Activated CD8-positive, alpha-beta T cell treated with anti-CD3 and anti-CD28 coated beads, Interleukin-2, amount 10 ng/mL, durations not matched to agents 7 days and 5 days (primary cell): ENCODE measurements around the gene SHOX. TPM values are rescaled to one million over a fixed set of nuclear protein-coding genes. Genes with fewer than 3 reads are reported as not detected.

ENCODE experiments used
- ATAC-seq: fragments of 150-1000 bp; cut with Tn5 transposase; one replicate; pipeline ENCODE4 v1.10.0; 2021; ENCODE audit warnings: moderate library complexity
- CTCF ChIA-PET: fragments of 350-600 bp; sonication (Branson Sonifier 250); formaldehyde crosslinking; loops from one replicate; lab custom pipeline; 2021; ENCODE audit warnings: antibody characterized with exemption; lab: Charles Lee
- POLR2A ChIA-PET: fragments of 350-600 bp; sonication (Branson Sonifier 250); formaldehyde crosslinking; loops from one replicate; lab custom pipeline; 2021; ENCODE audit warnings: antibody characterized with exemption; lab: Charles Lee
- DNase-seq: peaks from one replicate; pipeline ENCODE4 v3.0.0-alpha.2; 2020
- H3K27ac Mint-ChIP-seq: one replicate; pipeline ENCODE4 v1.8.0; 2021; ENCODE audit warnings: mild to moderate bottlenecking, mixed read lengths
- H3K27me3 Mint-ChIP-seq: one replicate; pipeline ENCODE4 v1.8.0; 2021; ENCODE audit warnings: low read depth, mixed read lengths
- H3K36me3 Mint-ChIP-seq: one replicate; pipeline ENCODE4 v1.8.0; 2021; ENCODE audit warnings: low read depth, mixed read lengths
- H3K4me1 Mint-ChIP-seq: one replicate; pipeline ENCODE4 v1.8.0; 2021; ENCODE audit warnings: low read depth, mixed read lengths
- H3K4me3 Mint-ChIP-seq: one replicate; pipeline ENCODE4 v1.8.0; 2021; ENCODE audit warnings: mild to moderate bottlenecking, mixed read lengths
- H3K9me3 Mint-ChIP-seq: one replicate; pipeline ENCODE4 v1.8.0; 2022; ENCODE audit warnings: mixed read lengths; ENCODE audit not compliant: insufficient read depth
- total RNA-seq, 2 experiments: library from RNA; stranded (reverse); gene quantifications; one replicate each; pipeline ENCODE4 v1.2.3, GENCODE V29; 2021

The SHOX gene
- total RNA-seq, 2 experiments from 2014 or later: not detected

DNA sequence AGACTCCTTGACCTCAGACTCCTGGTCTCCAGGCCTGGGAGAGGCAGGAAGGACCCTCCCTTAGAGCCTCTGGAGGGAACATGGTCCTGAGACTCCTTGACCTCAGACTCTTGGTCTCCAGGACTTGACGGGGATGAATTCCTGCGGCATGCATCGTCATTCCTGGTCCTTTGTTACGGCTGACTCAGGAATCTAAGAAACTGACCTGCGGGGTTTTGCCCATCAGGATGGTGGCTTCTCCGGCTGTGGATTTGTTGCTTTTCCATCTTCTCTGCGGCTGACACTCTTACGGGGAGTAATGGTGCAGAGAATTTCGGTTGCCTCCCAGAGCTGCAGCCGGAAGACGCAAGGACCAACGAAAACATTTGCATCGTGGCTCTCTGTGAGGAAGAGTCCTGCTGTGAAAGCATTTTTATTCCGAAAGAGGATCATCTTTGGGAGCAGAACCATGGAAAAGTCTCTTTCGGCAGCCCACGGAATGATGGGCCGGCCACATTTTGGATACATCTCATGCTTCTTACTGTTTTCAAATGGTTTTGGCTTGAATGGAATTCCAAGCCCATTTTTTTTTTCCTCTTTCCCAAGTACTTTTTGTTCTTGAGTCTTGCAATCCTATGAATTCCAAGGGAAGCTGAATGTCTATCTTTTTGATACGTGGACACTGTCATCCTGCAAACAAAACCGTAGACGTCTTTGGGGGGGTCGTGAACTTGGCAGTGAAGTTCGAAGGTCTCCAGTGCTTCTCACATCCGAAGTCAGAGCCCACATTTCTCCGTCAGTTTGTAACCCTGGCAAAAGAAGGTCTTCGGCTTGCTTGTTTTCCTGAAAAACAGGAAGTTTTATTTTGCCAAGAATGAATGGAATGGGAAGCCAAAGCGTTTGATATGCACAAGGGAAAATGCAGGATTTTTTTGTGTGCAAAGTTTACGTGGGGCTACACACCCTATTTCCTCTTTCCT is 36.5 kb downstream of the SHOX start:
- no peak overlapping the region for H3K27ac Mint-ChIP-seq
- DNase-seq: no peak
- H3K9me3 Mint-ChIP-seq: no peaks in the 10 kb centered on the region
- H3K27me3 Mint-ChIP-seq: no peaks in the 10 kb centered on the region
- ATAC-seq: no peak
- POLR2A ChIA-PET: no interaction called here
- CTCF ChIA-PET: no interaction called here
- H3K36me3 Mint-ChIP-seq: no peaks in the 10 kb centered on the region
- H3K4me3 Mint-ChIP-seq: no peak overlapping the region
- no peaks in the 10 kb centered on the region for H3K4me1 Mint-ChIP-seq

DNA sequence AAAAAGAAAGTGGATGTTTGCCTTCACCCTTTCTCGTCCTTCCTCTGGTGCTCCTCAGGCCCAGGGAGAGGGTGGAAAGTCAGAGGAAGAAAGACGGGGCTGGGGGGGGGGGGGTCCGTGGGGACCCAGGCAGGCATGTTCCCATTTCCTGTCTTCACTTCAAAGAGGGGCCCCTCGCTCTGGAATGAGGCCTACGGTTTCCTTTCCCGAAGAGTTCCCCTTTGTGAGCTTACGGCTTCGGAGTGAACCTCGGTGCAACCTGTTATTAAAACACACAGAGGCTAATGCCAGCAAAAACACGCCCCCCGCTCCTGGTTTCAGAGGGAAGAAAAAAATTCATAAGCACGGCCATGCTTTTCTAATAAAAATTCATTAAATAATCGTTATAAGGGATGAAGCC is 40.1 kb downstream of the SHOX start:
- Mint-ChIP-seq H3K27ac (no peak overlapping the region), H3K9me3 (no peaks in the 10 kb centered on the region), H3K4me3 (no peak overlapping the region), H3K36me3 (no peaks in the 10 kb centered on the region), H3K27me3 (no peaks in the 10 kb centered on the region), H3K4me1 (no peaks in the 10 kb centered on the region)
- ChIA-PET POLR2A (no interaction called here), CTCF (no interaction called here)
- no peak for ATAC-seq
- no peak for DNase-seq

DNA sequence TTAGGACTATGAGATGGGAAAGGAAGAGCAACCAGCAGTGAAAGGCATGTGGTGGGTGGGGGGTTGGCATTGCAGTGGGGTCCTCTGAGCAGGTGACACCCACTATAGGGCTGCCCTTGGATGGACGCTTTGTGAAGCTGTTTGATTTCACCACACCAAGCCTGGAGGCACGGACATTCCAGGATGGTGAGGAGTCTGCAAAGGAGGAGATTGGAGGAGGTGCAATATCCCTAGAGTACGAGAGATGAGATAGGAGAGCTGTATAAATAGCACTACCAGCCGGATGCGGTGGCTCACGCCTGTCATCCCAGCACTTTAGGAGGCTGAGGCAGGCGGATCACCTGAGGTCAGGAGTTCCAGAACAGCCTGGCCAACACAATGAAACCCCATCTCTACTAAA is 42.3 kb downstream of the SHOX start:
- Mint-ChIP-seq H3K9me3 (peaks cover 4% of the 10 kb centered on the region), H3K4me3 (no peak overlapping the region), H3K27ac (no peak overlapping the region), H3K4me1 (no peaks in the 10 kb centered on the region), H3K27me3 (no peaks in the 10 kb centered on the region), H3K36me3 (no peaks in the 10 kb centered on the region)
- ATAC-seq (no peak), DNase-seq (no peak)
- ChIA-PET CTCF (no interaction called here), POLR2A (no interaction called here)

DNA sequence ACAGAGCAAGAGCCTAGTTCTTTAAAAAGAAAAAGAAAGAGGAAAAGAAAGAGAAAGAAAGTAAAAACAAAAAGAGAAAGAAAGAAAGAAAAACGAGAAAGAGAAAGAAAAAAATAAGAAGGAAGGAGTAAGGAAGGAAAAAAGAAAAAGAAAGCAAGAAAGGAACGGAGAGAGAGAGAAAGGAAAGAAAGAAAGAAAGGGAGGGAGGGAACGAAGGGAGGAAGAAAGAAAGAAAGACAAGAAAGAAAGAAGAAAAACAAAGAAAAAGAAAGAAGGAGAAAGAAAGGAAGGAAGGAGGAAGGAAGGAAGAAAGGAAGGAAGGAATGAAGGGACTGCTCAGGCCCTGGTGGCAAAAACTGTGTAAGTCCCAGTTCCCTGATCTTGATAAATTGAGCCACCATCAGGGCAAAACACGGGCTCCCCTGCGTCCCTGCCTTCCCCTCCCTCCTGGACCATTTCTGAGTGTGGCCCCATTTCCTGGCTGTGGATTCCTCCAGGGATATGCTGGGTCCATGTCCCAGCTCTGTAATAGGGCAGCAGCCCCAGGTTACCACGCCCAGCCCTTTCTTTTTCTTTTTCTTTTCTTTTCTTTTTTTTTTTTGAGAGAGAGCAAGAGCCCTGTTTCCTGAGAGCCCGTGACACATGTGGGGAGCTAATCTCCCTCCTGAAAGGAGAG is 44.8 kb downstream of the SHOX start:
- no peaks in the 10 kb centered on the region for H3K36me3 Mint-ChIP-seq
- DNase-seq (no peak), ATAC-seq (no peak)
- H3K9me3 Mint-ChIP-seq: peaks cover 4% of the 10 kb centered on the region
- H3K4me1 Mint-ChIP-seq: no peaks in the 10 kb centered on the region
- ChIA-PET CTCF (no interaction called here), POLR2A (no interaction called here)
- H3K4me3 Mint-ChIP-seq: no peak overlapping the region
- H3K27me3 Mint-ChIP-seq: no peaks in the 10 kb centered on the region
- no peak overlapping the region for H3K27ac Mint-ChIP-seq

DNA sequence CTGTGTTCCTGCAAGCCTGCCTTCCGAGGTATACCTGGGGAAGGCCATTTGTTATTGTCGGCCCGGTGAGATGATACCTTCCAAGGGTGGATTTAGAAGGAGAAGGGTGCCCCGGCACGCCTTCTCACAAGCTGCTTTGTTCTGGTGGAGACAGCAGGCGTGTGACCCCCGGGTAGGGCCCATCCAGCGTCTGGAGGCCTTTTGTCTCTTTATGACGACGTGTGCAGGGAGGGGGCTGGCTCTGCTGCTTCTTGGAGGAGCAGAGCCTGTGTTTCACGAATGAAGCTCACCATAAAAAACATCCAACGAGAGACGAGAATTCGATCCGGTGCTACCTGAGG is 45.3 kb downstream of the SHOX start:
- no peaks in the 10 kb centered on the region for H3K36me3 Mint-ChIP-seq
- H3K4me1 Mint-ChIP-seq: no peaks in the 10 kb centered on the region
- DNase-seq (no peak), ATAC-seq (no peak)
- ChIA-PET CTCF (no interaction called here), POLR2A (no interaction called here)
- no peak overlapping the region for H3K27ac Mint-ChIP-seq
- H3K9me3 Mint-ChIP-seq: peaks cover 4% of the 10 kb centered on the region
- H3K27me3 Mint-ChIP-seq: no peaks in the 10 kb centered on the region
- H3K4me3 Mint-ChIP-seq: no peak overlapping the region

DNA sequence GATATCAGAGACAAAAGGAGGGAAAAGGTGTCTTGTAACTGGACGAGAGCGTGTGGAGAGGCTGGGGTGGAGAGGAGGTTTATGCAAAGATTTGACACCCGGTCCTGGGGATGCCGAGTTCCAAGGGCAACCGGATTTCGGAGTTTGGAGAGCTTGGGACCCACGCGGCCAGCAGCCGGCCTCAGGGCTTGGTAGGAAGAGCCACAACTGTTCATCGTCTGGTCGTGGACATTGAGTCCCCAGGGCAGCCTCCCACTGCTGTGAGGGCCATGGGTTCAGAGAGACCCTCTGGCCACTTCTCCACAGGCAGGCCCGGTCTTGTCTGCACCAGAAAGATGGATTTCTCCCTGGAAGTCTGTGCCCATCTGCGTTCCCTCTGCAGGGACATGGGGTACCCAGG is 46.8 kb downstream of the SHOX start:
- H3K9me3 Mint-ChIP-seq: peaks cover 4% of the 10 kb centered on the region
- ChIA-PET CTCF (no interaction called here), POLR2A (no interaction called here)
- H3K27ac Mint-ChIP-seq: no peak overlapping the region
- DNase-seq (no peak), ATAC-seq (no peak)
- H3K27me3 Mint-ChIP-seq: no peaks in the 10 kb centered on the region
- no peaks in the 10 kb centered on the region for H3K4me1 Mint-ChIP-seq
- no peak overlapping the region for H3K4me3 Mint-ChIP-seq
- no peaks in the 10 kb centered on the region for H3K36me3 Mint-ChIP-seq

DNA sequence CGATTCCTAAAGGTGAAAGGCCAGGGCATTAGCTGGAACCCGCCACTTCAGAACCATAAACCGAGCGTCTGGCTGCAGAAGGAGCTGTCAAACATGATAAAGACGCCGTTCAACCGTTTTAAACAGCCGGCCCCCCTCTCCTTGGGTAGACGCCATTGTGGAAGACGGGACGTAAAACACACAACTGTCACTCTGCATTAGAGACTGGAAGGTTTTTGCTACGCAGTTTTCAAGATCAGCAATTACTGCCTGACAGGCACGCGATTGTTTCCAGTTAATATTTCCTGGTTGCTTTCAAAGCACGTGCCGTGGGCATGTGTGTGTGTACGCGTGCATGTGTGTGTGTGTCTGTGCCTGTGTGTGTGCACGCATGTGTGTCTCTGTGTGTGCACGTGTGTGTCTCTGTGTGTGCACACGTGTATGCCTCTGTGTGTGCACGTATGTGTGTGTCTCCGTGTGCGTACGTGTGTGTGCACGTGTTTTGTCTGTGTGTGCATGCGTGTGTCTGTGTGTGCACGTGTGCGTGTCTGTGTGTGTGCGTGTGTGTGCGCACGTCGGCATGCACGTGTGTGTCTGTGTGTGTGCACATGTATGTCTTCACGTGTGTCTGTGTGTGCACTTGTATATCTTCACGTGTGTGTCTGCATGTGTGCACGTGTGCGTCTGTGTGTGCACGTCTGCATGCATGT is 48.8 kb downstream of the SHOX start:
- H3K4me1 Mint-ChIP-seq: no peaks in the 10 kb centered on the region
- POLR2A ChIA-PET: no interaction called here
- H3K9me3 Mint-ChIP-seq: peaks cover 4% of the 10 kb centered on the region
- H3K27ac Mint-ChIP-seq: no peak overlapping the region
- no peaks in the 10 kb centered on the region for H3K27me3 Mint-ChIP-seq
- no peaks in the 10 kb centered on the region for H3K36me3 Mint-ChIP-seq
- DNase-seq (no peak), ATAC-seq (no peak)
- no peak overlapping the region for H3K4me3 Mint-ChIP-seq
- CTCF ChIA-PET: no interaction called here

DNA sequence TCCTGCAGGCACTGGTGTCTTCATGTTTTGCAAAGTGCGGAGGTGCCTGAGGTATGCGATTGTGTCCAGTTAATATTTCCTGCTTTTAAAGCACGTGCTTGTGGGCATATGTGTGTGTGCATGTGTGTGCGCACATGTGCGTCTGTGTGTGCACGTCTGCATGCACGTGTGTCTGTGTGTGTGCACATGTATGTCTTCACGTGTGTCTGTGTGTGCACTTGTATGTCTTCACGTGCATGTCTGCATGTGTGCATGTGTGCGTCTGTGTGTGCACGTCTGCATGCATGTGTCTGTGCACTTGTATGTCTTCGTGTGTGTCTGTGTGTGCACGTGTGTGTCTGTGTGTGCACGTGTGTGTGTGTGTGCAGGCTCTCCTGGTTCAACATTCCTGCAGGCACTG is 49.5 kb downstream of the SHOX start:
- DNase-seq: no peak
- ATAC-seq: no peak
- Mint-ChIP-seq H3K27ac (no peak overlapping the region), H3K4me1 (no peaks in the 10 kb centered on the region), H3K27me3 (no peaks in the 10 kb centered on the region), H3K9me3 (peaks cover 4% of the 10 kb centered on the region), H3K4me3 (no peak overlapping the region), H3K36me3 (no peaks in the 10 kb centered on the region)
- CTCF ChIA-PET: no interaction called here
- POLR2A ChIA-PET: no interaction called here

DNA sequence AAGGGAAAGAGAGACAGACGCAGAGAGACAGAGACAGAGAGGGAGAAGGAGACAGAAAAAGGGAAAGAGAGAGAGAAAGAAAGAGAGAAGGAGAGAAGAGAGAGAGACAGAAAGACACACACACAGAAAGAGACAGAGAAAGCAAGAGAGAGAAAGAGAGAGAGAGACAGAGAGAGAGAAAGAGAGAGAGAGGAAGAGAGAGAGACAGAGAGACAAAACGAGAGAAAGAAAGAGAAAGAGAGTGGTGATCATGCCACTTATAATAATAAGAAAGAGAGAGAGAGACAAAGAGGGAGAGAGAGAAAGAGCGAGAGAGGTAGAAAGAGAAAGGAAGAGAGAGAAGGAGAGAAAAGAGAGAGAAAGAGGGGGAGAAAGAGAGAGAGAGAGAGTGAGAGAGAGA is 51.4 kb downstream of the SHOX start:
- H3K27me3 Mint-ChIP-seq: no peaks in the 10 kb centered on the region
- no peaks in the 10 kb centered on the region for H3K36me3 Mint-ChIP-seq
- H3K27ac Mint-ChIP-seq: no peak overlapping the region
- no peak overlapping the region for H3K4me3 Mint-ChIP-seq
- ATAC-seq (no peak), DNase-seq (no peak)
- CTCF ChIA-PET: no interaction called here
- H3K4me1 Mint-ChIP-seq: no peaks in the 10 kb centered on the region
- H3K9me3 Mint-ChIP-seq: peaks cover 6% of the 10 kb centered on the region
- POLR2A ChIA-PET: no interaction called here

DNA sequence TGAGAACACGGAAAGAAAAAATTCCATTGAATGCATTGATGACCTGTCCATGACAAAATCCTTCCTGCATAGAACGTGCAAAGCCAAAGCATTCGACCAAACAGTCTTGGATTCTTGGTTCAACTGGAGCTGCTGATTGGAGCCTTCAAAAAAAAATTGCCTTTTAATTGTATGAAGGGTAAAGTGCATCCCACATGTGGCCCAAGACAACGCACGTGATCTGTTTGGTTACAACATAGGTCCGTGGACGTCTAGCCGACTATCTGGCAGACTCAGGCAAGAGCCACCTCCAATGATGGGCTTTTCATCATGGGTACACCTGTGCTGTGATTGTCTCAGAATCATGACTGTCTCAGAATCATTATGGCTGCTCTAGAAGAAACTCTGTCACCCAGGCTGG is 52.3 kb downstream of the SHOX start:
- H3K4me1 Mint-ChIP-seq: no peaks in the 10 kb centered on the region
- H3K36me3 Mint-ChIP-seq: no peaks in the 10 kb centered on the region

DNA sequence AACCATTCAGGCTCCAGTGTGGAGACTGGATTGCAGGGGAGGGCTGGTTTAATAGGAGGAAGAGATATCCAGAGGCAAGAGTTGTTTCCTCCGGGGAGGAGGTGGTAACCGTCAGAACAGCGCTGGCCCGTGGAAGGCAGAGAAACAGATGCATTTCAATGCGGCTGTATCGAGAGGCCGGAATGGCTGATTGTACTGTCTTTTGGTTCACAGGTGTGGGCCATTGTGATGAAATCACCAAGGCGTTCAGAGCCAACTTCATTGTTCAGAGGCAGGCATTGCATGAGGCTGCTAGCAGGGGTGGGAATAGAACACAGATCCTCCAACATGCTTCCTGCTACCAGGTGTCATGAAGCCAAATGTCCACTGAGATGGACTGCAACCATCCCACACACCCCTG is 53.0 kb downstream of the SHOX start:
- ChIA-PET CTCF (no interaction called here), POLR2A (no interaction called here)
- ATAC-seq (no peak), DNase-seq (no peak)
- no peaks in the 10 kb centered on the region for H3K36me3 Mint-ChIP-seq
- peaks cover 6% of the 10 kb centered on the region for H3K9me3 Mint-ChIP-seq
- no peak overlapping the region for H3K4me3 Mint-ChIP-seq
- no peaks in the 10 kb centered on the region for H3K4me1 Mint-ChIP-seq
- no peak overlapping the region for H3K27ac Mint-ChIP-seq
- no peaks in the 10 kb centered on the region for H3K27me3 Mint-ChIP-seq

More for the DNA sequence above, 52.3 kb downstream of the SHOX start:
- ATAC-seq: no peak
- ChIA-PET POLR2A (no interaction called here), CTCF (no interaction called here)
- no peak for DNase-seq
- Mint-ChIP-seq H3K4me3 (no peak overlapping the region), H3K27me3 (no peaks in the 10 kb centered on the region), H3K9me3 (peaks cover 6% of the 10 kb centered on the region), H3K27ac (no peak overlapping the region)
